Colon (tissue), 2 donors: ENCODE measurements around the gene MYH1.
"Not testable (repeated sequence)": the region's sequence is repeated elsewhere in the genome, so short reads cannot be mapped to it uniquely, and the experiment has no call there.

Experiments
- FAIRE-seq: peaks from 2 replicates; lab custom pipeline; 2012; peaks lifted over from hg19 to GRCh38; lab: Jason Lieb, UNC
- donor health status: control.
- donor health status: control.

MYH1 gene

GRCh38 chr17:10518271-10519037, at the start of gene MYH1:
MYH1 (minus strand) TSS chr17:10518542; CDS start chr17:10516642, 1,900 bp downstream.
- FAIRE-seq, result no peak

GRCh38 chr17:10563991-10564660, 45.8 kb upstream of the MYH1 start:
- no peak for FAIRE-seq

- FAIRE-seq, result no peak
Observed at GRCh38 chr17:10558049-10558448, 39.7 kb upstream of the MYH1 start.

- FAIRE-seq, result no peak
Observed at GRCh38 chr17:10557422-10557821, 39.1 kb upstream of the MYH1 start.

GRCh38 chr17:10556301-10557005, 38.1 kb upstream of the MYH1 start:
- FAIRE-seq, result no peak

GRCh38 chr17:10550014-10550413, 31.7 kb upstream of the MYH1 start:
- no peak for FAIRE-seq

GRCh38 chr17:10549096-10549842, 30.9 kb upstream of the MYH1 start, which contains the start of gene MYH2:
MYH2 (minus strand) TSS chr17:10549658; CDS start chr17:10547920, 1,738 bp downstream.
- FAIRE-seq, result no peak

- FAIRE-seq, result no peak
Observed at GRCh38 chr17:10547351-10547750, 29.0 kb upstream of the MYH1 start.

GRCh38 chr17:10543486-10543885, 25.1 kb upstream of the MYH1 start:
- FAIRE-seq, result not testable (repeated sequence)

- FAIRE-seq, result not testable (repeated sequence)
Observed at GRCh38 chr17:10541179-10541578, 22.8 kb upstream of the MYH1 start.

GRCh38 chr17:10532026-10532425, 13.7 kb upstream of the MYH1 start:
- no peak for FAIRE-seq

- FAIRE-seq, result no peak
Observed at GRCh38 chr17:10527419-10527818, 9.1 kb upstream of the MYH1 start.

GRCh38 chr17:10526517-10526916, 8.2 kb upstream of the MYH1 start:
- FAIRE-seq, result no peak

GRCh38 chr17:10523064-10523463, 4.7 kb upstream of the MYH1 start:
- FAIRE-seq, result no peak

GRCh38 chr17:10521949-10522348, 3.6 kb upstream of the MYH1 start:
- no peak for FAIRE-seq

GRCh38 chr17:10516638-10517037, 1.7 kb downstream of the MYH1 start:
- FAIRE-seq, result no peak

GRCh38 chr17:10516065-10516464, 2.3 kb downstream of the MYH1 start:
- FAIRE-seq, result no peak

- no peak for FAIRE-seq
Observed at GRCh38 chr17:10513299-10514067, 4.9 kb downstream of the MYH1 start.

- no peak for FAIRE-seq
Observed at GRCh38 chr17:10512856-10513255, 5.5 kb downstream of the MYH1 start.

- FAIRE-seq, result no peak
Observed at GRCh38 chr17:10499950-10500349, 18.4 kb downstream of the MYH1 start.

GRCh38 chr17:10492004-10492403, 26.3 kb downstream of the MYH1 start:
- no peak for FAIRE-seq
